Medulla oblongata (tissue), 1 donor: Measurements from ENCODE around the gene DUS4L.
"Not testable (repeated sequence)": the region's sequence is repeated elsewhere in the genome, so short reads cannot be mapped to it uniquely, and the experiment has no call there.

Experiments
- DNase-seq: peaks from one replicate; pipeline ENCODE4 v3.0.0-alpha.2; 2015; ENCODE audit errors: extremely low spot score

Gene DUS4L

GRCh38 chr7:107563775-107564552, at the start of gene DUS4L, which contains the start of gene COG5:
DUS4L (plus strand) TSS chr7:107563971; CDS start chr7:107567071, 3,100 bp downstream.
COG5 (minus strand) TSS chr7:107563920; CDS start chr7:107563896, 24 bp downstream.
- peak; percentile 78 for DNase-seq

GRCh38 chr7:107526672-107527071, 37.1 kb upstream of the DUS4L start:
- DNase-seq = no peak

DNA sequence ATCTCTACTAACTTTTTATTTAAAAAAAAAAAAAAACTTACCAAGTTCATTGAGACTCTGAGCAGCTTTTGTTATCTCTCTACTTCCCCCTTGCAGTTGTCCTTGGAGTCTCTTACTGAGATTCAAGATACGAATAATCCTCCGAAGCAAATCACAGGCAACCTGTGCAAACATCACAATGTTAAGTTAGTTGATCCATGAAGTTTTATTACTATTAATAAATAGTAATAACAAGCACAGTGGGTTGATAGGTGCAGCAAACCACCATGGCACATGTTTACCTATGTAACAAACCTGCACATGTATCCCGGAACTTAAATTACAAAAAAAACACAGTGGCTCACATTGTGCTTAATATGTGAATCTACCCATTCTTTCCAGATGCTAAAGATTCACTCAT, 36.6 kb upstream of the DUS4L start:
- DNase-seq = no peak

GRCh38 chr7:107528461-107528860, 35.3 kb upstream of the DUS4L start:
- no peak for DNase-seq

- DNase-seq = no peak
Measured at GRCh38 chr7:107530751-107531150, 33.0 kb upstream of the DUS4L start.

- no peak for DNase-seq
Measured at GRCh38 chr7:107534139-107534538, 29.6 kb upstream of the DUS4L start.

DNA sequence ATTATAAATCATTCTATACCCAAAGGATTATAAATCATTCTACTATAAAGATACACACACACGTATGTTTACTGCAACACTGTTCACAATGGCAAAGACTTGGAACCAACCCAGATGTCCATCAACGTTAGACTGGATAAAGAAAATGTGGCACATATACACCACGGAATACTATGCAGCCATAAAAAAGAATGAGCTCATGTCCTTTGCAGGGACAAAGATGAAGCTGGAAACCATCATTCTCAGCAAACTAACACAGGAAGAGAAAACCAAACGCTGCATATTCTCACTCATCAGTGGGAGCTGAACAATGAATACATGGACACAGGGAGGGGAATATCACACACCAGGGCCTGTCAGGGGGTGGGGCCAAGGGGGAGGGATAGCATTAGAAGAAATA, 26.5 kb upstream of the DUS4L start:
- DNase-seq = not testable (repeated sequence)

DNA sequence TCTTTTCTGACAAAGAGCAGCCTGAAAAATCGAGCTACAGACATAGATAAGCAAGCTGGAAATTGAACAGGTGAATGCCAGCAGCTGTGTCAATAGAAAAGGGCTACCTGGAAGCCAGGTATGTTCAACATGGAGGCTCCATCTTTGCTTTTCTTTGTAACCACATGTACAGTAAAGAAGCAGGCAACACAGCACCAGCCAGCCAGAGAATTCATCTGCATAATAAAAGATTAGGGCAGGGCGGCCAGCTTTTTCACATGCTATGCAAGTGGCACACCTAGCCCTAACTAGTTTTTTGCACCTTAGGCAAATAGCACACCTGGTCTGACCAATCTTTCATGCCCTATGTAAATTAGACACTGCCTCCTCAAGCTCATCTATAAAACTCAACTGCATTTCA, 25.8 kb upstream of the DUS4L start:
- DNase-seq = no peak

DNA sequence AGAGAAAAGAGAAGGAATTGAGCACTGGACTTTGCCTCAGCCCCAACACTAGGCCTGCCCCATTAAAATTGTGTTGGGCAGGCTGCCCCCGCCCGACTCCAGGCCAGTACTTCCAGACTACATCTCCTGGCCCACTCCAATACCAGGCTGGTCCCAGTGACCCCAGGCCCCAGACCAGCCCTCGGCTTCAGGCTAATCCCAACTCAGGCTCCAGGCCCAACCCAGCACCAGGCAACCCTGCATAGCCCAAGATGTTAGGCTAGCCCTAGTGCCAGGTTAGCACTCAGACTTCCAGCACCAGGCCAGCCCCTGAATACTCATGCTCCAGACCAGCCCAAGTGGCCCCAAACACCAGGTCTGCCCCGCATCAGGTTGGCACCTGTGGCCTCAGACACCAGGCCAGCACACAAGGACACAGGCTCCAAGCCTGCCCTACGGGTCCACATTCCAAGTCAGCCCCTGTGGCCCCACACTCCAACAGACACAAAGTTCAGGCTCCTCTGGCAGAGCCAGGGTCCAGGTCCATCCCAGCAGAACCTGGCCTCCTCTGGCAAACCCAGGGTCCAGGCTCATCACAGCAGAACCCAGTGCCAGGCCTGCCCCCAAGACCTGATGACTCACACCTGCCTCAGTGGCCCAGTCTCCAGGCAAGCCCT, 20.3 kb upstream of the DUS4L start:
- no peak for DNase-seq

- no peak for DNase-seq
Measured at GRCh38 chr7:107544848-107545591, 18.8 kb upstream of the DUS4L start.

DNA sequence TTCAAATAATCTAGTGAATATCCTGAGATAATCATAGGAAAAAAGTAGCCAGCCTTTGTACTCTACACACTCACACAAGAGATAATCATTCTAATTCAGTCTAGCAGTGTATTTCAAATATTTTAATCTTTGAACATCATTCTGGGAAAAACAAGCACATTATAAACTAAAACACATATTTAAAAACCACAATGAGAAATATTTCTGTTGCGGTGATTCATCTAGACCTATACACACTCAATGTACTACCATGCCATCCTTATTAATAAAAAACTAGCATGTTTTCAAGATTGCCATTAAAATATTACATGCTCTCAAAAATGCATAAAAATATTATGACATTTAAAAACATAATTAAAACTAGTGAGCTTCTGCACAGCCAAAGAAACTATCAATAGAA, 11.8 kb upstream of the DUS4L start:
- DNase-seq = no peak

GRCh38 chr7:107555893-107556292, 7.9 kb upstream of the DUS4L start:
- no peak for DNase-seq

- DNase-seq = no peak
Measured at GRCh38 chr7:107559864-107560263, 3.9 kb upstream of the DUS4L start.

DNA sequence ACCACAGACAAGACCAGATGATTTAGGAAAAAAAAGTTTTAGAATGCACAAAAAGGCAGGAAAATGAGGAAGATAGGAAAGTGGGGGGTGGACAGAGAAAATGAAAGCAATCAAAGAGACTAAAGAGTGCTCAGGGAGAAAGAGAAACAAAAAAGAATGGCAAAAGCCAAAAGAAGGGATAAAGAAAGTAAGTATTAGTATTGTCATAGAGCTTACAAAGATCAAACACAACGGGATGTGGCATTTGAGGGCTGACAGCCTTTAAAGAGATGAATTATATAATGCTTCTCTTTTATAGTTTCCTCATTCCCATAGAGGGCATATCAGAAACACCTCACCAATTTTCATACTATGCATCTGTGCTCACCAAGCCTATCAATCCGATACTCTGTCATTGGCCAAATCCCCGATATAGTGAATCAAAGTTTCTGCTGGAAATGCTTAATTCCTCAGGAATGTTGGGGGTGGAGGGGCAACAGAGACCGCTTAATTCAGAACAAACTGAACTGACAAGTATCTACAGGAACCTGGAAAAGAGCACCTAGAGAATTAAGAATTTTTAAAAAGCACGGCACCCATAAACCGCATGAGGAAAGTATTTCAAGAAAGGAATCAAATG, 2.8 kb upstream of the DUS4L start:
- DNase-seq = no peak

- DNase-seq = peak; percentile 18
Measured at GRCh38 chr7:107563081-107563774, 543 bp upstream of the DUS4L start.

DNA sequence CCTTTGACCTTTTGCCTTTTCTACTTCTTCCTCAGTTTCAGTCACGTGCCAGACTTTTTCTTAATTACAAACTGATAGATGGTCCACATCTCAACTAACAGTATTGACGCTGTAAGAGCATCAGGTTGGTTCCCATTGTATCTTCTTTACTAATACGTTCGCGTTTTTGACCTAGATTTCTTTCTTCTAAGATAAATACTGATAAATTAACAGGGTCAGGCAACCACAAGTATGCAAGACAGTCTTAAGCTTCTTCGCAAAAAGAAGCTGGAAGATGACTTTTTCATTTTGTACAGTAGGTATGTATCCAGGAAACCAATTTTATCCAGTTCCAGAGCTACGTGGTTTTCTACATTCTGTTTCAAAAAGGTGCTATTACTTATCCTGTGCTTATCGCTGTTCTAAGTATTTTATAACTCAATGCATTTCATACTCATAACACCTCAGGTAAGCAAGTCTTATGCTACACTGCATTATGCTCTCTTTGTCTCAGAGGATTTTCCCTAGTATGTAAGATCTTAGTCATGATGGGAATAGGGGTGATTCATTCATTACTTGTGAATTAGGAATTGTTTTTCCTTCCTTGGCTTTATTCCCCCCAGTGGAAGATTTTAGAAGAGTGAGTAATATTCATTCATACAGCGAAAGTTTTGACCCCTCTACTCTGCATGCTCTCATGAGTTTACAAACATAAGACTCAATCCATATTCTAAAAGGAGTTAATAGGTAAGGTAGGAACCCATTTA, 955 bp downstream of the DUS4L start:
- peak; percentile 47 for DNase-seq

DNA sequence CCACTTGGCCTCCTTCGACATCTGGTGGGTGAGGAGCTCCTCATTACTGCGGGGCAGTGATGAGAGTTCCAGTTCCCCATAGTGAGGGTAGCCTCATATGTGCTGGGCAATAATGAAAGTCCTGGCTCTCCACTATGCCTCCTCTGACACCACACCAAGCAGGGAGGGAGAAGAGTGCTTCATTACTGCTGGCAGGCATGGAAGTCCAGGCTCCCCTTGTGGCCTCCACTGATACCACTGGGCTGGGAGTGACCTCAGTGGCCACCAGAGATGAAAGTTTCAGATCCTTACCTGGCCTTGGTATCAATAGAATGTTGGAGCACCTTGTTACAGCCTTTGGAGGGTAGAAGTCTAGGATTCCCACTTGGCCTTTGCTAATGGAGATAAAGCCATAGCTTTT, 6.5 kb downstream of the DUS4L start:
- DNase-seq = no peak

DNA sequence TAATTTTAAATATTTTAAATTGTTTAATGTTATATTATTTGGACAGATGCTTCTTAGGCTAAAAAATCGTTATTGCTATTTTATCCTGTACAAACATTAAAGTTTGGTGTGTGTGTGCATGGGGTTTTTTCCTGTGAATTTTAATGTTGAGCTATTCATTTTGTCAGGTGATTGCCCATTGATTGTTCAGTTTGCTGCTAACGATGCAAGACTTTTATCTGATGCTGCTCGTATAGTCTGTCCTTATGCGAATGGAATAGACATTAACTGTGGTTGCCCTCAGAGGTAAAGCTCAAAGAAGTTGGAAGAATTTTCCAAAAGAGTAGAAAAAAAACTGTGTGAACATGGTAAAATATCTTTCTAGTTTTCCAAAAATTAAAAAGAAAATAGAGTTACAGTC, 9.8 kb downstream of the DUS4L start:
- no peak for DNase-seq

- no peak for DNase-seq
Measured at GRCh38 chr7:107579554-107579884, 15.7 kb downstream of the DUS4L start.

DNA sequence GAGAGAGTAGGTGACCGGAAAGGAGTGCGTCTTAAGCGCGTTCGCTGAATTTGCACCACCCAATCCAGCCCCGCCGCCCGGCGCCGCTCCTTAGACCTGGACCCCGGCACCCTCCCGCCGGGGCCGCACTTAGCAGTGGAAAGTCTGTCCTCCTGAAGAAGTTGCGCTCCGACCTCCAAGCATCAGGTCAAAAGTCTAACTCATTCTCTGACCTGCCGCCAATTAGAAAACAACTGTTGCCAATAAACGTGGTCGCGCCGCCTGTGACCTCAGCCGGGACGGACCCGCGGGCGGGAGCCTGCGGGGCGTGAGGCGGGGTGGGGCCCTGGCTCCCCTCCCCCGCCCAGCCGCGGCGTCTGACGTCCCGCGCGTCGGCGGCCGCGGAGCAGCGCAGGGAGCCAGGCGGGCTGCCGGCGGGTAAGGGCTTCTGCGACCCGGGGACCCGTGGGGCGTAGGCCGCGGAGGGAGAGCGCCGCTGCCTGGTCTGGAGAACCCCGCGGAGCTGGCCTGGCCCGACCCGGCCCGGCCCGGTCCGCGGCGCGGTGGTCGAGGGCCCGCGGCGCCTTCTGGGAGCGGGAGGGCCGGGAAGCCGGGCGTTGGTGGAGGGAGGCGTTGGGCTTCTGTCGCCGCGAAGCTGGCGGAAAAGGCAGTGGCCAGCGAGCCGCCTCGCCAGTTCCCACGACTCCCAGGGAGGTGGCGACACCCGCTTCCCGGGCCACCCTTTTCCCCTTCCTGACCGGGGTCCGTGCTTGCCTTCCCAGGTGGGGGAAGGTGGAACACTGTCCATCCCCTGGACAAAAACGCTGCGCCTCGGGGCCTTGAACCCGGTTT, 16.3 kb downstream of the DUS4L start, which contains the start of gene BCAP29:
Gene BCAP29, plus strand, starts transcription at position 362 of the 831 bp plus-strand sequence. CDS start 527 bp downstream, outside the sequence.
- DNase-seq = peak; percentile 72
